Mesothelial cell of epicardium (in vitro differentiated cells): ENCODE data around the gene RCAN2. TPM values are rescaled to one million over a fixed set of nuclear protein-coding genes. Genes with fewer than 3 reads are reported as not detected.

Source experiments
- DNase-seq, 2 experiments: peaks; one replicate each; pipeline ENCODE4 v3.0.0; 2021; ENCODE audit warnings: low spot score in 2 of 2; ENCODE audit not compliant: unreplicated experiment in 2 of 2
- H3K27ac Mint-ChIP-seq: 2 replicates; pipeline ENCODE4 v1.8.0; 2021; ENCODE audit warnings: mixed read lengths
- H3K27me3 Mint-ChIP-seq: 2 replicates; pipeline ENCODE4 v1.8.0; 2021; ENCODE audit warnings: low read depth, mixed read lengths
- H3K36me3 Mint-ChIP-seq: 2 replicates; pipeline ENCODE4 v1.8.0; 2021; ENCODE audit warnings: mixed read lengths
- H3K4me1 Mint-ChIP-seq: 2 replicates; pipeline ENCODE4 v1.8.0; 2021; ENCODE audit warnings: mixed read lengths
- H3K4me3 Mint-ChIP-seq: 2 replicates; pipeline ENCODE4 v1.8.0; 2021; ENCODE audit warnings: mild to moderate bottlenecking, moderate library complexity, mixed read lengths
- H3K9me3 Mint-ChIP-seq: 2 replicates; pipeline ENCODE4 v1.8.0; 2021; ENCODE audit warnings: mixed read lengths
- total RNA-seq: library from RNA; stranded (reverse); gene quantifications from 3 replicates; pipeline ENCODE4 v1.2.1, GENCODE V29; 2021
- TF ChIP-seq, protein P1 (sequence below): fragments of 200-600 bp; sonication (generic); IDR thresholded peaks from one replicate; pipeline ENCODE4 v1.5.0; 2021; ENCODE audit warnings: antibody characterized with exemption; ENCODE audit not compliant: unreplicated experiment

RCAN2 gene
- total RNA-seq, 1 donor from 2014 or later = 4.0 TPM

DNA sequence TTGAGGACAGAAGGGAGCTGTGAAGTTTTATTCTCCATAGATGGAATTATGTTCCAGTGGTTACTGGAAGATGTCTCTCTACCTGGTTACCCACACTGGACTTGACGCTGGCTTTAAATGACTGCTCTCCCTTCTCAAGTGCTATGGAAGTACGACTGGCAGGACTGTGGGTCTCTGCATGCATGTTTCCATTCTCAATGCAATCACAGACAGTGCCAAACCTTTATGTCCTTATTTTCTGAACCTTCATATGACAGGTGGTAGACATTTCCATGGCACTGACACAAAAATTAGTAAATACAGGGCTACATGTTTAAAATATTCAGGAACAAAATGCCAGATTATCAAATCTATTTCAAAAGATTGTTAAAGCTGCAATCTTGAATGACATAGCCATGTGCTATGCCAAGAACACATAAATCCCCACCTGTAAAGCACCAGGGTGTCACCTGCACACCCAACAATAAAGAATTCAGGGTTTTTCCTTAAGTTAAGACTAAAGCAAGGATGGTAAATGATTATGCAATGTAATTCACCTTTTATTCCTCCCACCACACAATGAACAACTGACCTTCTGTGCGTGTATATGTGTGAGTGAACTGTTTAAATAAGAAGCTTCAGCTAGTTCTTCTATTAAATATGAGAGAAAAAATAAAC is 167.2 kb downstream of the RCAN2 start:
- no peaks in the 10 kb centered on the region for H3K9me3 Mint-ChIP-seq
- H3K27me3 Mint-ChIP-seq = peaks cover 2% of the 10 kb centered on the region
- no peaks in the 10 kb centered on the region for H3K36me3 Mint-ChIP-seq
- no peak overlapping the region for H3K4me3 Mint-ChIP-seq
- no peak for DNase-seq
- H3K27ac Mint-ChIP-seq = no peak overlapping the region
- peaks cover 32% of the 10 kb centered on the region for H3K4me1 Mint-ChIP-seq
- TF ChIP-seq, protein P1, sequence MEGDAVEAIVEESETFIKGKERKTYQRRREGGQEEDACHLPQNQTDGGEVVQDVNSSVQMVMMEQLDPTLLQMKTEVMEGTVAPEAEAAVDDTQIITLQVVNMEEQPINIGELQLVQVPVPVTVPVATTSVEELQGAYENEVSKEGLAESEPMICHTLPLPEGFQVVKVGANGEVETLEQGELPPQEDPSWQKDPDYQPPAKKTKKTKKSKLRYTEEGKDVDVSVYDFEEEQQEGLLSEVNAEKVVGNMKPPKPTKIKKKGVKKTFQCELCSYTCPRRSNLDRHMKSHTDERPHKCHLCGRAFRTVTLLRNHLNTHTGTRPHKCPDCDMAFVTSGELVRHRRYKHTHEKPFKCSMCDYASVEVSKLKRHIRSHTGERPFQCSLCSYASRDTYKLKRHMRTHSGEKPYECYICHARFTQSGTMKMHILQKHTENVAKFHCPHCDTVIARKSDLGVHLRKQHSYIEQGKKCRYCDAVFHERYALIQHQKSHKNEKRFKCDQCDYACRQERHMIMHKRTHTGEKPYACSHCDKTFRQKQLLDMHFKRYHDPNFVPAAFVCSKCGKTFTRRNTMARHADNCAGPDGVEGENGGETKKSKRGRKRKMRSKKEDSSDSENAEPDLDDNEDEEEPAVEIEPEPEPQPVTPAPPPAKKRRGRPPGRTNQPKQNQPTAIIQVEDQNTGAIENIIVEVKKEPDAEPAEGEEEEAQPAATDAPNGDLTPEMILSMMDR = no peak

- DNase-seq = no peak
- Mint-ChIP-seq H3K36me3 (no peaks in the 10 kb centered on the region), H3K4me3 (no peak overlapping the region), H3K27ac (no peak overlapping the region), H3K9me3 (no peaks in the 10 kb centered on the region), H3K4me1 (peaks cover 32% of the 10 kb centered on the region), H3K27me3 (no peaks in the 10 kb centered on the region)
- TF ChIP-seq, protein P1 = no peak
Measured at GRCh38 chr6:46323312-46323965, 167.8 kb downstream of the RCAN2 start.

DNA sequence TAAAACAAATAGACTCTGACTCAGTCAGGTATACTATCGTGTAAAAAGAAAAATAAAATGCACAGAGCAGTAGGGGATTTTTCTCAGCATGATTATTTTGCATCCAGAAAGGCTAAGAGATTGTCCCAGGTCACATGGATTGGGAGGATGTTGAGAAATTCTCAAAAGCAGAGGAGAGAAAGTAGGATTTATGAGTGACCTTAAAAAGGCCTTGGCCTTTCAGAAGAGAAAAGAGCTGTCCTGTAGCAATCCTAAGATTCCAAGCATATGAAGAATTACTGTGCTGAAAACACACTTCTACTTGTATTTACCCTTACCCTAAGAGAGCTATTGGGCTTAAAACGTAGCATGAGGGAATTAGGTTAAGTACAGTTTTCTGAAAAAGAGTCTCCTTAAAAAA is 170.7 kb downstream of the RCAN2 start:
- no peaks in the 10 kb centered on the region for H3K27me3 Mint-ChIP-seq
- H3K27ac Mint-ChIP-seq = no peak overlapping the region
- DNase-seq = no peak

DNA sequence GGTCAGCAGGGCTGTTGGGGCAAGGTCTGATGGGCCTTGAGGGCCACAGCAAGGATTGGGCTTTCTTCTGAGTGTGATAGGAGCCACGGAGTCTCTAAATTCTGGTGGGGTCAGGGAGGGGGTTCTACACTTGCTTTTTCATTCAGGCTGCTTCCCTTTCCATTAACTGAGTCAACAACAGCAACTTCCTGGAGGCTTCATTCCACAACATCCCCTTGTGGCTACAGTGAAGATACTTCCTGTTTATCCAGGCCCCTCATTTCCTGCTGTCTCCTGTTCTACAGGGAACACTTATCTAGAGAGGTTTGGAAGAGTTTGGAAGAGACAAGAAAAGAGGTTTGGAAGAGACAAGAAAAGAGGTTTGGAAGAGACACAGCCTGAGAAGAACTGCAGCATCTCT is 175.7 kb downstream of the RCAN2 start:
- Mint-ChIP-seq H3K4me1 (peaks cover 9% of the 10 kb centered on the region), H3K27me3 (no peaks in the 10 kb centered on the region), H3K27ac (no peak overlapping the region), H3K36me3 (no peaks in the 10 kb centered on the region), H3K9me3 (no peaks in the 10 kb centered on the region), H3K4me3 (no peak overlapping the region)
- TF ChIP-seq, protein P1 = no peak
- DNase-seq = no peak

More for the DNA sequence above, 170.7 kb downstream of the RCAN2 start:
- no peak overlapping the region for H3K4me3 Mint-ChIP-seq
- H3K9me3 Mint-ChIP-seq = no peaks in the 10 kb centered on the region
- no peaks in the 10 kb centered on the region for H3K36me3 Mint-ChIP-seq
- peaks cover 24% of the 10 kb centered on the region for H3K4me1 Mint-ChIP-seq
- TF ChIP-seq, protein P1 = no peak

GRCh38 chr6:46312654-46313053 is 178.6 kb downstream of the RCAN2 start:
- Mint-ChIP-seq H3K4me3 (no peak overlapping the region), H3K27ac (no peak overlapping the region), H3K9me3 (no peaks in the 10 kb centered on the region), H3K4me1 (peaks cover 11% of the 10 kb centered on the region), H3K36me3 (no peaks in the 10 kb centered on the region), H3K27me3 (no peaks in the 10 kb centered on the region)
- no peak for DNase-seq
- TF ChIP-seq, protein P1 = no peak
